Lung (tissue), 12 donors: Measurements from ENCODE around the gene MISP3. TPM values are rescaled to one million over a fixed set of nuclear protein-coding genes. Genes with fewer than 3 reads are reported as not detected.

ENCODE experiments used
- ATAC-seq: fragments of 200-7000 bp; cut with Tn5 transposase; one replicate; pipeline ENCODE4 v1.9.1; 2020; ENCODE audit warnings: moderate number of reproducible peaks; ENCODE audit not compliant: insufficient read depth, low FRiP score
- DNase-seq, 3 donors: peaks; one replicate each; pipeline ENCODE4 v3.0.0-alpha.2; 2013 to 2017
- H3K27ac ChIP-seq, 2 donors: one replicate each; pipeline ENCODE4 v1.5.1; 2013; ENCODE audit warnings: mild to moderate bottlenecking in 2 of 2, moderate library complexity in 2 of 2, control low read depth in 1 of 2, inconsistent platforms in 1 of 2, low read depth in 1 of 2, low read length in 1 of 2
- H3K27me3 ChIP-seq, 3 donors: one replicate each; pipeline ENCODE4 v1.5.1; 2013; ENCODE audit warnings: low read length in 2 of 3; ENCODE audit not compliant: control insufficient read depth in 3 of 3, insufficient read depth in 3 of 3
- H3K36me3 ChIP-seq, 4 donors: one replicate each; pipeline ENCODE4 v1.5.1; 2013; ENCODE audit warnings: low read length in 4 of 4, mild to moderate bottlenecking in 1 of 4, moderate library complexity in 1 of 4; ENCODE audit not compliant: control insufficient read depth in 4 of 4, insufficient read depth in 4 of 4
- H3K4me1 ChIP-seq, 5 donors: one replicate each; pipeline ENCODE4 v1.5.1; 2013; ENCODE audit warnings: low read length in 5 of 5, mild to moderate bottlenecking in 2 of 5, moderate library complexity in 1 of 5; ENCODE audit not compliant: control insufficient read depth in 5 of 5, insufficient read depth in 5 of 5
- H3K4me3 ChIP-seq: one replicate; pipeline ENCODE4 v1.5.1; 2013; ENCODE audit warnings: mild to moderate bottlenecking, control low read depth, moderate library complexity
- H3K9ac ChIP-seq, 2 donors: one replicate each; pipeline ENCODE4 v1.5.1; 2013; ENCODE audit warnings: low read length in 2 of 2, control low read depth in 1 of 2; ENCODE audit not compliant: insufficient read depth in 1 of 2
- H3K9me3 ChIP-seq, 4 donors: one replicate each; pipeline ENCODE4 v1.5.1; 2013; ENCODE audit warnings: low read length in 3 of 4, mild to moderate bottlenecking in 1 of 4, moderate library complexity in 1 of 4; ENCODE audit not compliant: control insufficient read depth in 4 of 4, insufficient read depth in 3 of 4
- WGBS, 2 donors: extraction: QIAGEN DNeasy Blood & Tissue Kit; methylation state at CpG; one replicate each; pipeline ENCODE4 v1.1.7; 2013; 5-methylcytosine and 5-hydroxymethylcytosine counted together
- polyA plus RNA-seq, 2 donors: library from polyadenylated mRNA; stranded (reverse); fragments of 200-250 nt; gene quantifications; one replicate each; pipeline ENCODE4 v1.2.1, GENCODE V29; 2013
- total RNA-seq, 2 donors: library from RNA; depleted of rRNA in 1 of 2; stranded (reverse); fragments of >200 nt in 1 of 2; gene quantifications; one replicate each; pipeline ENCODE4 v1.2.1, GENCODE V29; 2014 to 2021
- TF ChIP-seq, protein P1 (sequence below): IDR thresholded peaks from 2 replicates; pipeline ENCODE4 v1.5.1; 2012; ENCODE audit warnings: mild to moderate bottlenecking; ENCODE audit errors: control extremely low read depth, extremely low read depth
- donor health status: control.
- donor health status: control.
- donor health status: Bipolar disorder and iron deficiency.
- donor health status: healthy.
- donor health status: DM: yes; HTN: yes; CAD: no.

The MISP3 gene
- total and polyA plus RNA-seq, 4 donors: 3.5 to 11.2 (median 7.4) TPM

DNA sequence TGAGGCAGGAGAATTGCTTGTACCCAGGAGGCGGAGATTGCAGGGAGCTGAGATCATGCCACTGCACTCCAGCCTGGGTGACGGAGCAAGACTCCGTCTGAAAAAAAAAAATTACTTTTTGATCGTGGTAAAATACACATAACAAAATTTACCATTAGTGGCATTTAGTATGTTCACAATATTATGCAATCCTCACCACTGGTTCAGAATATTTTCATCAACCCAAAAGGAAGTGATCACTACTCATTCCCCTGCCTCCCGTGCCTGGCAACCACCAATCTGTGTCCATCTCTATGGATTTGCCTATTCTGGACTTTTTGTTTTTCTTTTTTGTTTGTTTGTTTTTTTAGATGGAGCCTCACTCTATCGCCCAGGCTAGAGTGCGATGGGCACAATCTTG lies 9.5 kb upstream of the MISP3 start:
- no peak overlapping the region for H3K4me3 ChIP-seq
- peaks cover 1 to 5% (median 2%) of the 10 kb centered on the region in 5 donors for H3K4me1 ChIP-seq
- 54 to 61% methylated on average over 7 of the region's 7 CpGs for WGBS, 2 donors
- TF ChIP-seq, protein P1, sequence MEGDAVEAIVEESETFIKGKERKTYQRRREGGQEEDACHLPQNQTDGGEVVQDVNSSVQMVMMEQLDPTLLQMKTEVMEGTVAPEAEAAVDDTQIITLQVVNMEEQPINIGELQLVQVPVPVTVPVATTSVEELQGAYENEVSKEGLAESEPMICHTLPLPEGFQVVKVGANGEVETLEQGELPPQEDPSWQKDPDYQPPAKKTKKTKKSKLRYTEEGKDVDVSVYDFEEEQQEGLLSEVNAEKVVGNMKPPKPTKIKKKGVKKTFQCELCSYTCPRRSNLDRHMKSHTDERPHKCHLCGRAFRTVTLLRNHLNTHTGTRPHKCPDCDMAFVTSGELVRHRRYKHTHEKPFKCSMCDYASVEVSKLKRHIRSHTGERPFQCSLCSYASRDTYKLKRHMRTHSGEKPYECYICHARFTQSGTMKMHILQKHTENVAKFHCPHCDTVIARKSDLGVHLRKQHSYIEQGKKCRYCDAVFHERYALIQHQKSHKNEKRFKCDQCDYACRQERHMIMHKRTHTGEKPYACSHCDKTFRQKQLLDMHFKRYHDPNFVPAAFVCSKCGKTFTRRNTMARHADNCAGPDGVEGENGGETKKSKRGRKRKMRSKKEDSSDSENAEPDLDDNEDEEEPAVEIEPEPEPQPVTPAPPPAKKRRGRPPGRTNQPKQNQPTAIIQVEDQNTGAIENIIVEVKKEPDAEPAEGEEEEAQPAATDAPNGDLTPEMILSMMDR: no peak
- H3K36me3 ChIP-seq: no peaks in the 10 kb centered on the region
- no peak overlapping the region for H3K9ac ChIP-seq
- ATAC-seq (no peak), DNase-seq (no peak)
- no peaks in the 10 kb centered on the region for H3K9me3 ChIP-seq
- no peak overlapping the region for H3K27ac ChIP-seq
- H3K27me3 ChIP-seq: peaks cover 0 to 8% (median 5%) of the 10 kb centered on the region in 3 donors

- no peaks in the 10 kb centered on the region for H3K27me3 ChIP-seq
- no peak overlapping the region for H3K4me3 ChIP-seq
- no peak overlapping the region for H3K9ac ChIP-seq
- DNase-seq (no peak), ATAC-seq (no peak)
- no peaks in the 10 kb centered on the region for H3K36me3 ChIP-seq
- TF ChIP-seq, protein P1: no peak
- no peaks in the 10 kb centered on the region for H3K4me1 ChIP-seq
- H3K27ac ChIP-seq: no peak overlapping the region
- 71 to 72% methylated on average over 2 of the region's 2 CpGs for WGBS, 2 donors
- no peaks in the 10 kb centered on the region for H3K9me3 ChIP-seq
Measured at GRCh38 chr19:14066134-14066533, 6.5 kb upstream of the MISP3 start.

DNA sequence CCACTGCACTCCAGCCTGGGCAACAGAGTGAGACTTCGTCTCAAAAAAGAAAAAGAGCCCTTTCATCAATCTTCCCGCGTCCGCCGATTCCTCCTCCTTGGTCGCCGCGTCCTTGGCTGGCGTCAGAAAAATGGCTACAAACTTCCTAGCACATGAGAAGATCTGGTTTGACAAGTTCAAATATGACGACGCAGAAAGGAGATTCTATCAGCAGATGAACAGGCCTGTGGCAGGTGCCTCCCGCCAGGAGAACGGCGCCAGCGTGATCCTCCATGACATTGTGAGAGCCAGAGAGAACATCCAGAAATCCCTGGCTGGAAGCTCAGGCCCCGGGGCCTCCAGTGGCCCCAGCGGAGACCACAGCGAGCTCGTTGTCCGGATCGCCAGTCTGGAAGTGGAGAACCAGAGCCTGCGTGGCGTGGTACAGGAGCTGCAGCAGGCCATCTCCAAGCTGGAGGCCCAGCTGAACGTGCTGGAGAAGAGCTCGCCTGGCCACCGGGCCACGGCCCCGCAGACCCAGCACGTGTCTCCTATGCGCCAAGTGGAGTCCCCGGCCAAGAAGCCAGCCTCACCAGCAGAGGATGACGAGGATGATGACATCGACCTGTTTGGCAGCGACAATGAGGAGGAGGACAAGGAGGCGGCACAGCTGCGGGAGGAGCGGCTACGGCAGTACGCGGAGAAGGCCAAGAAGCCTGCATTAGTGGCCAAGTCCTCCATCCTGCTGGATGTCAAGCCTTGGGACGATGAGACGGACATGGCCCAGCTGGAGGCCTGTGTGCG lies 2.1 kb upstream of the MISP3 start:
- ATAC-seq (no peak), DNase-seq (peak in 2 of 3 donors; percentile 19 to 31)
- TF ChIP-seq, protein P1: no peak
- Histone ChIP-seq H3K27me3 (no peaks in the 10 kb centered on the region), H3K9me3 (no peaks in the 10 kb centered on the region), H3K4me1 (peaks cover 0 to 34% (median 3%) of the 10 kb centered on the region in 5 donors), H3K36me3 (no peaks in the 10 kb centered on the region), H3K9ac (no peak overlapping the region), H3K4me3 (no peak overlapping the region), H3K27ac (no peak overlapping the region)
- 95 to 96% methylated on average over 43 of the region's 43 CpGs for WGBS, 2 donors
